KMS-11 (cell line): ENCODE measurements around the gene TOLLIP.

ENCODE experiments used
- H2AFZ ChIP-seq: fragments of 200-600 bp; sonication (generic); 2 replicates; pipeline ENCODE4 v1.6.1; 2016; ENCODE audit warnings: antibody characterized with exemption, mixed run types, low read depth
- H3K27ac ChIP-seq: fragments of 200-600 bp; sonication (generic); 2 replicates; pipeline ENCODE4 v1.6.1; 2016; ENCODE audit warnings: mild to moderate bottlenecking, mixed run types
- H3K27me3 ChIP-seq: fragments of 200-600 bp; sonication (generic); 2 replicates; pipeline ENCODE4 v1.6.1; 2017; ENCODE audit warnings: mild to moderate bottlenecking, low read depth, mixed run types, moderate library complexity; ENCODE audit not compliant: insufficient read depth
- H3K36me3 ChIP-seq: fragments of 200-600 bp; sonication (generic); 2 replicates; pipeline ENCODE4 v1.6.1; 2017; ENCODE audit warnings: mild to moderate bottlenecking, mixed run types; ENCODE audit not compliant: insufficient read depth
- H3K4me1 ChIP-seq: fragments of 200-600 bp; sonication (generic); 2 replicates; pipeline ENCODE4 v1.6.1; 2016; ENCODE audit warnings: mild to moderate bottlenecking, low read depth, mixed run types; ENCODE audit not compliant: poor library complexity, severe bottlenecking
- H3K4me2 ChIP-seq: fragments of 200-600 bp; sonication (generic); 2 replicates; pipeline ENCODE4 v1.7.0; 2016; ENCODE audit warnings: mild to moderate bottlenecking, mixed run types
- H3K4me3 ChIP-seq: fragments of 200-600 bp; sonication (generic); IDR thresholded peaks from 2 replicates; pipeline ENCODE4 v1.6.1; 2017; ENCODE audit warnings: low read depth, low read length, mixed read lengths; ENCODE audit not compliant: insufficient read depth
- H3K79me2 ChIP-seq: fragments of 200-600 bp; sonication (generic); 2 replicates; pipeline ENCODE4 v1.6.1; 2016; ENCODE audit warnings: low read depth, mixed run types; ENCODE audit not compliant: insufficient read depth
- H3K9ac ChIP-seq: fragments of 200-600 bp; sonication (generic); 2 replicates; pipeline ENCODE4 v1.6.1; 2016; ENCODE audit warnings: mild to moderate bottlenecking, mixed run types
- H4K20me1 ChIP-seq: fragments of 200-600 bp; sonication (generic); 2 replicates; pipeline ENCODE4 v1.6.1; 2016; ENCODE audit warnings: mild to moderate bottlenecking, mixed run types; ENCODE audit not compliant: insufficient read depth
- CTCF ChIP-seq: fragments of 200-600 bp; sonication (generic); conservative IDR thresholded peaks from 2 replicates; pipeline ENCODE4 v1.6.1; 2017; ENCODE audit warnings: low read depth, mild to moderate bottlenecking, antibody characterized with exemption, low read length, moderate library complexity, mixed read lengths

The TOLLIP gene

GRCh38 chr11:1340111-1340510 is 30.7 kb upstream of the TOLLIP start:
- no peak overlapping the region for H3K9ac ChIP-seq
- H3K36me3 ChIP-seq, result no peaks in the 10 kb centered on the region
- no peak overlapping the region for H3K27ac ChIP-seq
- H2AFZ ChIP-seq, result no peak overlapping the region
- H3K4me1 ChIP-seq, result peaks cover 5% of the 10 kb centered on the region
- no peak for TF ChIP-seq CTCF
- H3K4me2 ChIP-seq, result no peak overlapping the region
- no peaks in the 10 kb centered on the region for H3K79me2 ChIP-seq
- no peak overlapping the region for H3K4me3 ChIP-seq
- no peaks in the 10 kb centered on the region for H4K20me1 ChIP-seq
- peaks cover 17% of the 10 kb centered on the region; the same call in 1 of the 2 replicates for H3K27me3 ChIP-seq

DNA sequence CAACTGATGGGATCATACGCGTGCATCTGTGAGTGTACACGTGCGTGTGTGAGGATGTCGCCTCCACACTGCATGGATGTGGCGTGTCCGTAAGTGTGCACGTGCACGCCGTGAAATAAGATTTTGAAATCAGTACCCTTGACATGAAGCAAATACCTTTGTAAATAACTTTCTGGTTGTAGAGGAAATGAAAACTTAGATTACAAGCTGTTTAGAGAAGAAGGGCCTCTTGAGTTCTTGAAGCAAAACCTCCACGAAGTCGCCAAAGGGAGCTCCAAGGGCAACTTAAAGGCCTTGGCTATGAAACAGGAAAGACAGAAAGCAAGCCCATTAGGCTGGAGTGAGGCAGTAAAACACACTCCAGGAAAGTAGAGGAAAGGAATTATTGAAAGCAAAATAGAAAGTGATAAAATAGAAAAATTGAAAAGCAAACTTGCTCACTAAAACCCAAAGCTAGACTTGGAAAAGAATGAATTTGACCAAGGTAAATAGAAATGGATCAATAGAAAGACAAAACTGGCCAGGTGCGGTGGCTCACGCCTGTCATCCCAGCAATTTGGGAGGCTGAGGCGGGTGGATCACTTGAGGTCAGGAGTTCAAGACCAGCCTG is 29.7 kb upstream of the TOLLIP start:
- Histone ChIP-seq H3K9ac (no peak overlapping the region), H3K4me1 (peaks cover 14% of the 10 kb centered on the region), H3K4me3 (no peak overlapping the region), H3K4me2 (no peak overlapping the region), H4K20me1 (no peaks in the 10 kb centered on the region), H2AFZ (no peak overlapping the region), H3K36me3 (no peaks in the 10 kb centered on the region), H3K27me3 (peaks cover 9% of the 10 kb centered on the region; the same call in 1 of the 2 replicates), H3K27ac (no peak overlapping the region; the same call in 1 of the 2 replicates), H3K79me2 (no peaks in the 10 kb centered on the region)
- TF ChIP-seq CTCF, result no peak

GRCh38 chr11:1338201-1339065 is 29.0 kb upstream of the TOLLIP start:
- Histone ChIP-seq H3K27me3 (peaks cover 5% of the 10 kb centered on the region; the same call in 1 of the 2 replicates), H3K4me2 (no peak overlapping the region), H3K4me1 (peaks cover 15% of the 10 kb centered on the region), H3K36me3 (no peaks in the 10 kb centered on the region), H3K27ac (no peak overlapping the region), H3K9ac (no peak overlapping the region), H3K4me3 (no peak overlapping the region), H4K20me1 (no peaks in the 10 kb centered on the region), H3K79me2 (no peaks in the 10 kb centered on the region), H2AFZ (no peak overlapping the region)
- TF ChIP-seq CTCF, result no peak

- Histone ChIP-seq H3K36me3 (no peaks in the 10 kb centered on the region), H3K4me1 (peaks cover 15% of the 10 kb centered on the region), H3K9ac (no peak overlapping the region), H3K4me3 (no peak overlapping the region), H3K27ac (no peak overlapping the region), H4K20me1 (no peaks in the 10 kb centered on the region), H3K79me2 (no peaks in the 10 kb centered on the region), H2AFZ (no peak overlapping the region), H3K27me3 (no peaks in the 10 kb centered on the region), H3K4me2 (no peak overlapping the region)
- no peak for TF ChIP-seq CTCF
Measured at GRCh38 chr11:1337647-1338007, 28.2 kb upstream of the TOLLIP start.
